GM19452 (cell line): ENCODE data around the gene WNT11.

Experiments used
- ATAC-seq: cut with Tn5 transposase; IDR thresholded peaks from one replicate; pipeline ENCODE4 v1.9.1; 2021; ENCODE audit not compliant: unreplicated experiment

The WNT11 gene

GRCh38 chr11:76206327-76207081 lies at the start of gene WNT11:
Gene WNT11 (minus strand): TSS chr11:76206502. CDS start chr11:76206407, 95 bp downstream.
- no peak for ATAC-seq

- ATAC-seq, result no peak
Measured at GRCh38 chr11:76253416-76253815, 47.1 kb upstream of the WNT11 start.

- ATAC-seq, result no peak
Measured at GRCh38 chr11:76252631-76253070, 46.3 kb upstream of the WNT11 start.

GRCh38 chr11:76251576-76251975 lies 45.3 kb upstream of the WNT11 start:
- ATAC-seq, result no peak

GRCh38 chr11:76251226-76251575 lies 44.9 kb upstream of the WNT11 start:
- no peak for ATAC-seq

- ATAC-seq, result no peak
Measured at GRCh38 chr11:76250520-76251225, 44.4 kb upstream of the WNT11 start.

- ATAC-seq, result no peak
Measured at GRCh38 chr11:76249195-76249741, 43.0 kb upstream of the WNT11 start.

GRCh38 chr11:76248210-76248609 lies 41.9 kb upstream of the WNT11 start:
- no peak for ATAC-seq

- ATAC-seq, result no peak
Measured at GRCh38 chr11:76247091-76247490, 40.8 kb upstream of the WNT11 start.

- no peak for ATAC-seq
Measured at GRCh38 chr11:76246271-76246933, 40.1 kb upstream of the WNT11 start.

GRCh38 chr11:76245720-76246119 lies 39.4 kb upstream of the WNT11 start:
- ATAC-seq, result no peak

GRCh38 chr11:76244316-76244851 lies 38.1 kb upstream of the WNT11 start:
- ATAC-seq, result no peak

- ATAC-seq, result no peak
Measured at GRCh38 chr11:76243957-76244285, 37.6 kb upstream of the WNT11 start.

GRCh38 chr11:76243193-76243956 lies 37.1 kb upstream of the WNT11 start:
- no peak for ATAC-seq

GRCh38 chr11:76242004-76242779 lies 35.9 kb upstream of the WNT11 start:
- ATAC-seq, result no peak

GRCh38 chr11:76241243-76242000 lies 35.1 kb upstream of the WNT11 start:
- no peak for ATAC-seq

- ATAC-seq, result no peak
Measured at GRCh38 chr11:76240666-76241065, 34.4 kb upstream of the WNT11 start.

- ATAC-seq, result no peak
Measured at GRCh38 chr11:76240161-76240540, 33.8 kb upstream of the WNT11 start.

GRCh38 chr11:76239483-76240160 lies 33.3 kb upstream of the WNT11 start:
- ATAC-seq, result no peak
